ENCODE data around the gene LASP1.

GRCh38 chr17:38903404-38903803 is 33.5 kb downstream of the LASP1 start:
- TF ChIP-seq CTCF (IDR thresholded peaks at IDR 0.05): no peak
- TF ChIP-seq ZFX (IDR thresholded peaks at IDR 0.05; ENCODE audit: borderline replicate concordance): no peak
